Sigmoid colon (tissue), 7 donors: ENCODE data around the gene NAA30. TPM values are rescaled to one million over a fixed set of nuclear protein-coding genes. Genes with fewer than 3 reads are reported as not detected.

ENCODE experiments used
- DNase-seq: peaks from one replicate; pipeline ENCODE4 v3.0.0-alpha.2; 2019
- H3K27ac ChIP-seq, 4 donors: fragments of 200-600 bp; sonication (generic); one replicate each; pipeline ENCODE4 v1.5.1; 2016 to 2019; ENCODE audit warnings: mild to moderate bottlenecking in 1 of 4
- H3K27me3 ChIP-seq, 3 donors: fragments of 200-600 bp; sonication (generic); one replicate each; pipeline ENCODE4 v1.5.1; 2019; ENCODE audit warnings: mild to moderate bottlenecking in 1 of 3
- H3K36me3 ChIP-seq, 4 donors: fragments of 200-600 bp; sonication (generic); one replicate each; pipeline ENCODE4 v1.5.1; 2016 to 2019
- H3K4me1 ChIP-seq, 4 donors: fragments of 200-600 bp; sonication (generic); one replicate each; pipeline ENCODE4 v1.5.1; 2017 to 2019
- H3K4me3 ChIP-seq, 4 donors: fragments of 200-600 bp; sonication (generic); one replicate each; pipeline ENCODE4 v1.5.1; 2017 to 2019; ENCODE audit warnings: mild to moderate bottlenecking in 2 of 4, moderate library complexity in 1 of 4
- H3K9me3 ChIP-seq, 4 donors: fragments of 200-600 bp in 3 of 4; sonication (generic) in 3 of 4; one replicate each; pipeline versions ENCODE4 v1.5.1 to v1.6.1; 2013 to 2019
- CTCF ChIP-seq, 4 experiments: fragments of 450-650 bp in 3 of 4; fragments of 200-600 bp in 1 of 4; IDR thresholded peaks; one replicate each; pipeline ENCODE4 v1.5.1; 2016 to 2019; ENCODE audit warnings: antibody characterized with exemption in 4 of 4, mild to moderate bottlenecking in 3 of 4, moderate library complexity in 2 of 4
- EP300 ChIP-seq, 4 donors: sonication (generic); formaldehyde crosslinking; IDR thresholded peaks; one replicate each; pipeline ENCODE4 v1.6.1; 2017; ENCODE audit warnings: antibody characterized with exemption in 4 of 4
- POLR2A ChIP-seq, 2 donors: fragments of 450-650 bp; IDR thresholded peaks; one replicate each; pipeline ENCODE4 v1.6.1; 2016; ENCODE audit warnings: antibody characterized with exemption in 2 of 2, mild to moderate bottlenecking in 2 of 2, moderate library complexity in 2 of 2
- POLR2AphosphoS5 ChIP-seq, 4 donors: sonication (generic); formaldehyde crosslinking; IDR thresholded peaks; one replicate each; pipeline ENCODE4 v1.6.1; 2017; ENCODE audit warnings: antibody characterized with exemption in 4 of 4
- WGBS, 2 donors: extraction: QIAGEN DNeasy Blood & Tissue Kit; methylation state at CpG; one replicate each; pipeline ENCODE4 v1.1.7; 2013; 5-methylcytosine and 5-hydroxymethylcytosine counted together
- intact Hi-C: fragments of 100-400 bp; cut with DNase I; formaldehyde crosslinking; loops from one replicate; pipeline ENCODE4 v1.15.1; 2023
- polyA plus RNA-seq, 3 donors: library from polyadenylated mRNA; stranded (reverse); fragments of 200-250 nt; gene quantifications; one replicate each; pipeline ENCODE4 v1.2.3, GENCODE V29; 2013
- total RNA-seq, 4 donors: library from RNA; depleted of rRNA; stranded (reverse); fragments of >200 nt; gene quantifications; one replicate each; pipeline ENCODE4 v1.1.0, GENCODE V29; 2016
- donor health status: healthy with polysubstance abuse.
- donor health status: Bipolar disorder and iron deficiency.
- donor health status: healthy.

The NAA30 gene
- total and polyA plus RNA-seq, 7 donors, result 4.8 to 21.7 (median 19.6) TPM

GRCh38 chr14:57464008-57464730 is 73.8 kb downstream of the NAA30 start:
- DNase-seq, result no peak
- H3K27me3 ChIP-seq, result no peaks in the 10 kb centered on the region
- H3K27ac ChIP-seq, result no peak overlapping the region
- intact Hi-C loops, result no loop called here
- 73 to 76% methylated on average over 6 of the region's 6 CpGs for WGBS, 2 donors
- no peaks in the 10 kb centered on the region for H3K36me3 ChIP-seq
- no peak overlapping the region for H3K4me3 ChIP-seq
- H3K9me3 ChIP-seq, result no peaks in the 10 kb centered on the region
- no peak for TF ChIP-seq POLR2AphosphoS5 (IDR thresholded peaks at IDR 0.05)
- no peak for TF ChIP-seq EP300 (IDR thresholded peaks at IDR 0.05)
- no peak for TF ChIP-seq CTCF (IDR thresholded peaks at IDR 0.05)
- no peak for TF ChIP-seq POLR2A (IDR thresholded peaks at IDR 0.05)
- no peaks in the 10 kb centered on the region for H3K4me1 ChIP-seq

Other genes with a start within 250 kb of the NAA30 start
- 10 to 100 TPM; 48.2 to 61.4 (median 52.3) TPM for gene EXOC5, start 121.7 kb upstream of the NAA30 start, total RNA-seq
- gene EXOC5, start 121.7 kb upstream of the NAA30 start, polyA plus RNA-seq, result 10 to 100 TPM; 10.2 to 16.5 (median 13.6) TPM
- gene AP5M1, start 121.6 kb upstream of the NAA30 start, total RNA-seq, result 10 to 100 TPM; 16.1 to 24.9 (median 20.6) TPM
- 10 to 100 TPM; 19.1 to 38.8 (median 24.0) TPM for gene AP5M1, start 121.6 kb upstream of the NAA30 start, polyA plus RNA-seq
- gene CCDC198, start 103.3 kb downstream of the NAA30 start, total RNA-seq, result not detected
- not detected for gene CCDC198, start 103.3 kb downstream of the NAA30 start, polyA plus RNA-seq